Lung (tissue), 12 donors: ENCODE data around the gene PPTC7. TPM values are rescaled to one million over a fixed set of nuclear protein-coding genes. Genes with fewer than 3 reads are reported as not detected.

Source experiments
- ATAC-seq: fragments of 200-7000 bp; cut with Tn5 transposase; one replicate; pipeline ENCODE4 v1.9.1; 2020; ENCODE audit warnings: moderate number of reproducible peaks; ENCODE audit not compliant: insufficient read depth, low FRiP score
- DNase-seq, 3 donors: peaks; one replicate each; pipeline ENCODE4 v3.0.0-alpha.2; 2013 to 2017
- H3K27ac ChIP-seq, 2 donors: one replicate each; pipeline ENCODE4 v1.5.1; 2013; ENCODE audit warnings: mild to moderate bottlenecking in 2 of 2, moderate library complexity in 2 of 2, control low read depth in 1 of 2, inconsistent platforms in 1 of 2, low read depth in 1 of 2, low read length in 1 of 2
- H3K27me3 ChIP-seq, 3 donors: one replicate each; pipeline ENCODE4 v1.5.1; 2013; ENCODE audit warnings: low read length in 2 of 3; ENCODE audit not compliant: control insufficient read depth in 3 of 3, insufficient read depth in 3 of 3
- H3K36me3 ChIP-seq, 4 donors: one replicate each; pipeline ENCODE4 v1.5.1; 2013; ENCODE audit warnings: low read length in 4 of 4, mild to moderate bottlenecking in 1 of 4, moderate library complexity in 1 of 4; ENCODE audit not compliant: control insufficient read depth in 4 of 4, insufficient read depth in 4 of 4
- H3K4me1 ChIP-seq, 5 donors: one replicate each; pipeline ENCODE4 v1.5.1; 2013; ENCODE audit warnings: low read length in 5 of 5, mild to moderate bottlenecking in 2 of 5, moderate library complexity in 1 of 5; ENCODE audit not compliant: control insufficient read depth in 5 of 5, insufficient read depth in 5 of 5
- H3K4me3 ChIP-seq: one replicate; pipeline ENCODE4 v1.5.1; 2013; ENCODE audit warnings: mild to moderate bottlenecking, control low read depth, moderate library complexity
- H3K9ac ChIP-seq, 2 donors: one replicate each; pipeline ENCODE4 v1.5.1; 2013; ENCODE audit warnings: low read length in 2 of 2, control low read depth in 1 of 2; ENCODE audit not compliant: insufficient read depth in 1 of 2
- H3K9me3 ChIP-seq, 4 donors: one replicate each; pipeline ENCODE4 v1.5.1; 2013; ENCODE audit warnings: low read length in 3 of 4, mild to moderate bottlenecking in 1 of 4, moderate library complexity in 1 of 4; ENCODE audit not compliant: control insufficient read depth in 4 of 4, insufficient read depth in 3 of 4
- CTCF ChIP-seq: IDR thresholded peaks from 2 replicates; pipeline ENCODE4 v1.5.1; 2012; ENCODE audit warnings: mild to moderate bottlenecking; ENCODE audit errors: control extremely low read depth, extremely low read depth
- WGBS, 2 donors: extraction: QIAGEN DNeasy Blood & Tissue Kit; methylation state at CpG; one replicate each; pipeline ENCODE4 v1.1.7; 2013; 5-methylcytosine and 5-hydroxymethylcytosine counted together
- polyA plus RNA-seq, 2 donors: library from polyadenylated mRNA; stranded (reverse); fragments of 200-250 nt; gene quantifications; one replicate each; pipeline ENCODE4 v1.2.1, GENCODE V29; 2013
- total RNA-seq, 2 donors: library from RNA; depleted of rRNA in 1 of 2; stranded (reverse); fragments of >200 nt in 1 of 2; gene quantifications; one replicate each; pipeline ENCODE4 v1.2.1, GENCODE V29; 2014 to 2021
- donor health status: control.
- donor health status: control.
- donor health status: Bipolar disorder and iron deficiency.
- donor health status: healthy.
- donor health status: DM: yes; HTN: yes; CAD: no.

Gene PPTC7
- total and polyA plus RNA-seq, 4 donors = 7.1 to 23.4 (median 19.3) TPM

DNA sequence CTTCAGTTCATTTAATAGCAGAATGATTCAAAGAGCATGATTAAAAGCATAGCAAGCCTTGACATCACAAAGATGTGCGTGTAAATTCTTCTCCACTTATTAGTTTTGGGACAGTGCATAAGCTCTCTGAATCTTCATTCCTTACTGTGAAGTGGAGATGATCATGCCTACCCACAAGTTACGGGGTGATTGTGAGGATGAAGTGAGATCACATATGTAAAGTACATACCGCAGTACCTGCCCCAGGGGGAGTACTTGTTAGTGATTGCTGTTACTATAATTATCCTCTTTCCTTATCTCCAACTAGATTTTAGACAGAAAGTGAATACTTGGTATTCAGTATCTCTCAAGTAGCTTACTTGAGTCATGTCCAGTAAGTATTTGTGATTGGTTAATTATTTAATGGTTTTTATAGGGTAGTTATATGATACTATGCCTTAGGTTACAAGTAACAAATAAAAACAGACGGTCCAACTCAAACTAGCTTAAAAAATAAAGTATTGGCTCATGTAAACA lies 75.0 kb downstream of the PPTC7 start:
- Histone ChIP-seq H3K4me3 (no peak overlapping the region), H3K27ac (no peak overlapping the region), H3K9ac (no peak overlapping the region), H3K36me3 (no peaks in the 10 kb centered on the region), H3K27me3 (no peaks in the 10 kb centered on the region), H3K4me1 (no peaks in the 10 kb centered on the region), H3K9me3 (no peaks in the 10 kb centered on the region)
- no peak for TF ChIP-seq CTCF
- no peak for ATAC-seq
- WGBS, 2 donors = 83 to 92% methylated on average over 4 of the region's 4 CpGs
- no peak for DNase-seq

DNA sequence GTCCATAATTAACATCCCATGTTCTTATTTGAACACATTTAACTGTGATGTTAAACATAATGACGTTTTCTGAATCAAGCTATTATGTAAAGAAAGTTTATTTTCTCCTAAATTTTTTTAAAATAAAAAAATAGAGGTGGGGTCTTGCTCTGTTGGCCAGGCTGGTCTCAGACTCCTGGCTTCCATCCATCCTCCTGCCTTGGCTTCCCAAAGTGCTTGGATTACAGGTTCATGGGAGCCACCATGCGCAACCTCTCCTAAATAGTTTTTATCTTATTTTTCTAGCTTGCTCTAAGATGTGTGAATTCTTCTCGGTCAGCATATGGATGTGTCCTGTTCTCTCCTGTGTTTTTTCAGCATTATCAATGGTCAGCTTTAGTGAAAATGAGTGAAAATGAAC lies 77.8 kb downstream of the PPTC7 start:
- no peak for TF ChIP-seq CTCF
- DNase-seq = no peak
- Histone ChIP-seq H3K4me3 (no peak overlapping the region), H3K9ac (no peak overlapping the region), H3K9me3 (no peaks in the 10 kb centered on the region), H3K27ac (no peak overlapping the region), H3K4me1 (peaks cover 0 to 15% (median 0%) of the 10 kb centered on the region in 5 donors), H3K36me3 (no peaks in the 10 kb centered on the region), H3K27me3 (no peaks in the 10 kb centered on the region)
- 81 to 82% methylated on average over 3 of the region's 3 CpGs for WGBS, 2 donors
- ATAC-seq = no peak

DNA sequence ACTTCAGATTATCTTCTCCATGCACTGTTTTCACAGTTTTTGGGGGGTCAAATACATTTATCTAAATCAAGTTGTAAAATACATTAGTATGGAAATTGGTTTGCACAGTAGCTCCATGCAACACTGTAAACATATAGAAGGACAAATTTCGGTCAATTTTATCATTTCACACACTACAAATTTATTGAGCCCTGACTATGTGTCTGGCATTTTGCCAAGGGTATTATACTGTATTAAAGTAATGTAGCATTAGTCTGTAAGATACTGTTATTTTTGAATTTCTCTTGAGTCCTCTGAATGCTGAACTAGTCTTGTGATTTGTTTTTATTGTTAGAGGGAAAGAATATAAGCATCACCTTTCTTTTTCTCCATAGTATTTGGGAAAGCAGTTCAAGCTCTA lies 79.7 kb downstream of the PPTC7 start:
- H3K9me3 ChIP-seq = no peaks in the 10 kb centered on the region
- peaks cover 0 to 19% (median 5%) of the 10 kb centered on the region in 5 donors for H3K4me1 ChIP-seq
- ATAC-seq = no peak
- no peak for TF ChIP-seq CTCF
- WGBS, 2 donors = 80 to 94% methylated on average over 1 of the region's 1 CpG
- no peak overlapping the region for H3K4me3 ChIP-seq
- H3K27ac ChIP-seq = no peak overlapping the region
- DNase-seq = peak in 1 of 3 donors; percentile 1
- peaks cover 0 to 2% (median 0%) of the 10 kb centered on the region in 4 donors for H3K36me3 ChIP-seq
- no peaks in the 10 kb centered on the region for H3K27me3 ChIP-seq
- H3K9ac ChIP-seq = peak overlapping the region in 1 of 2 donors; percentile 23
